GM18858 (cell line): Measurements from ENCODE around the gene XRCC4.

ENCODE experiments used
- ATAC-seq: cut with Tn5 transposase; IDR thresholded peaks from one replicate; pipeline ENCODE4 v1.9.1; 2021; ENCODE audit not compliant: unreplicated experiment

The XRCC4 gene

DNA sequence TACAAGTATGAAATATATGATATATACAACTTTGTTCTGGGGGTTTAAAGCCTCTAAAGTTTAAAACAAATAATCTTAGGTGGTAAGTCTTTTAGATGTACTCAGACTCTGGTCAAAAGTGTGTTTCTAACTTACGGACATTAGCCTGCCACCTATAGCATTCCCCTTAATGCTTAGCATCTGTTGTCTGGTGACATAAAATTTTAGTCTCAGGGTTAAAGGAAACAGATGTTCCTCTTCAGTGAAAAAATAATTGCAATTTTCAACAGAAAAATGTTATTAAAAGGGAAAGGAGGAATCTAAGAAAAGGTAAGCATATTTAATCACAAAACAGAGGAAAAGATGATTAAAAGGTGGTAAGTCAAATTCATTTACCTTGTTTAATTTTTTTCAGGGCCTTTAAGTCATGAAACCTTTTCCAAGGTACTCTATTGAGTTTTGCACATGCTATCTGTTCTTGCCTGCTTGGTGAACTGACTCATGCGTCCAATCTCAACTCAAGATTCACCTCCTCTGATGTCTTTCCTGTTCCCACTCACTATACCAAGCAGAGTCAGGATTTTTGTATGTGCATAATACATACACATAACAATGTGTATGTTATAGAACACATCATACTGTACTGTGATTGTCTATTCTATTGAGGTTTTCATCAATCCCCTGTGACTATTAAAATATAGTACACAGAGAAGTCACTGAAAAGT is 8.1 kb upstream of the XRCC4 start:
- no peak for ATAC-seq

DNA sequence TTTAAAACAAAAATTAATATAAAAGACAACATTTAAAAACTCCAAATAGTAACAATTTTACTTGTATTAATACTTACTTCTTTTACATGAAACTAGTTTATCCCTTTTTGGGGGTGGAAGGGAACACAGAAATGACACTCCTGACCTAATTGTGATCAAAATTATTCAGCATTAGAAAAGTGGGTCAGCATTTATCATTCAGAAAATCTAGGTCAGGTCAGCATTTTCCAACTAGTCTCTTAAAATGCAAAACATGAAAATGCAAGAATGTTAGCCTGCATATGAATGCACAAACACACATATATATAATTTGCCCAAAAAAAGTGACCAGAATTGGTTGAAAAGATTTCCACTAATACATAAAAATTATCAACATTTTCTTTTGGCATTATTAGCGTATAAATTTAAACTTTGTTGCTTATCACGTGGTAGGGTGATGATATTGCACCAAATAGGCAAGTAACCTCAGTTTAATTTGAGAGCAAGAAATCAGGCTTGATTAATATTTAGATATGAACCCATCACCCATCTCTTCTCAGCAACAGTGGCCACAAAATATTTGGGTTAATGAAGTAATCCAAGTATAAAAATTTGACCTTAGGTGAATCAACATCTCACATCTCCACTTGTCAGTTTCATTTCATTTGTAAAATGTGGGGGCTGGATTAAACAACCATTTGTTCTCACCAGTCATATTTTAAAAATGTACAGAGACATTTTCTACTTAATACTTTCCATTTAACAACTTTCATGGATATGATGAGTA is 5.9 kb upstream of the XRCC4 start:
- ATAC-seq, result no peak

DNA sequence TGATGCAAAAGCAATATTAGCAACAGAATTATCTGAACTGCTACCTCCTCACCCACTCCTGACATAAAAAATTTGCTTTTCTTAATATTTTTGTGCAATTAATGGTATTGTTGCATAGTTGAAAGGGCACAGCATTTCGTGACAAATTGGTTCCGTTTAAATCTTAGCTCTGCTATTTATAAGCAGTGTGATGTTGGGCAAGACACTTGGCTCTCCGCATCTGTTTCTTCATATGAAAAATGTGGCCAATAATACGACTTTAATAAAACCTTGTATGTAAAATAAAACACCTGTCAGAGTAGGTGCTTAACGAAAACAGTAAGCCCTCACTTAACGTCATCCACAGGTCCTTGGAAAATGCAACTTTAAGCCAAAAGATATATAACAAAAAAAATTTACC is 4.4 kb upstream of the XRCC4 start:
- ATAC-seq, result no peak

DNA sequence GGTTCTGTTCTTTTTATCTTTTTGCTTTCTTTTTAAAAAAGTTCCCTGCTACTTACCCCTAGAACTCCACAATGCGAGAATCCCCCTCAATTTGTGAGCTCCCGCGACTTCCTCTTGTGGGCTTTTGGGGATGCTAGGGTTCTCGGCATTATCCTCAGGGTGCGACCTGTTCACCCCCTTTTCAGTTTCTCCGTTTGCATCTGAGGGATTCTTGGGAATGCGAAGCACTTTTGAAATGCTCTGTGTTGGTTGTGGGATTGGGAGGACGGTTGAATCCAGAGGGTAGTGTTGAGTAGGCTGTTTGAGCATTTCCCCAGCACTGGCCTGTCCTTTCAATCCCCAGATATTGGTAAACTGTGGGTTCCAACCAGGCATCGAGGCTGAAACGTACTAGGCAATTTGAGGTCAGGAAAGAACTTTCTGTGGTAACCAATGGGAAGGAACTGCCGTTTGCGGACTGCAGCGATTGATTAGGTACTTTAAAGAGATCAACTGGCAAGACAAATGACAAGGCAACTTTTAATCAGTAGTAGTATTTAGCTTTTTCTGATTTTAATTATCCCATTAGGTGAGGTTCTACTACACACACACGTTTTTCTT is 415 bp downstream of the XRCC4 start:
- no peak for ATAC-seq

DNA sequence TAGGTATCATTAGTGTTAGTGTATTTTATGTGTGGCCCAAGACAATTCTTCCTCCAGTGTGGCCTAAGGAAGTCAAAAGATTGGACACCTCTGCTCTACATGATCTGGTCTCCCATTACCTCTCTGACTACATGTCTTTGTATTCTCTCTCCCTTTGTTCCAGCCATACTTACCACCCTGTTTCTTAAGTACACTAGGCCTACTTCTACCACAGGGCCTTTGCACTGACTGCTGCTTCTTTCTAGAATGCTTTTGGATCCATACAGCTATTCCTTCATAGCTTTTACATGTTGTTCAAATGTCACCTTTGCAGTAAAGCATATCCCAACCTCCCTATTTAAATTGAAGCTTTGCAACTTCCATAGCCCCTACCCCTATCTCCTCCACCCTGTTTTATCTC is 5.4 kb downstream of the XRCC4 start:
- no peak for ATAC-seq

DNA sequence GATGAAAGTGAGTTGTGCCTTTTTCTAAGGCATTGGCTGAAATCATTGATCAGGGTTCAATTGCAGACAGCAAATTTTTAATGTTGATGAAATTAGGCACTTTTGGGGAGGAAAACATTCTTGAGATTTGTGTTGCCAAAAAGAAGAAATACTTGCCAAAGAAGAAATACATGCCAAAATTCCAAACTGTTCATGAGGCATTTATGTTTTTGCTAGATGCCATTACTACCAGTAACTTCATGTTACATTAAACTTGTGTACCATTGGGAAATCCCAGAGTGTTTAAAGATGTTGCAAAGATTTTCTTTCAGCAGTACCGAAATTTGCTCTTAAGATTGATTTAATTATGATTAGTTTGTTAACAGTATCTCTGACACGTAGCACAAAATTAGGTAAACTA is 7.0 kb downstream of the XRCC4 start:
- ATAC-seq, result no peak

DNA sequence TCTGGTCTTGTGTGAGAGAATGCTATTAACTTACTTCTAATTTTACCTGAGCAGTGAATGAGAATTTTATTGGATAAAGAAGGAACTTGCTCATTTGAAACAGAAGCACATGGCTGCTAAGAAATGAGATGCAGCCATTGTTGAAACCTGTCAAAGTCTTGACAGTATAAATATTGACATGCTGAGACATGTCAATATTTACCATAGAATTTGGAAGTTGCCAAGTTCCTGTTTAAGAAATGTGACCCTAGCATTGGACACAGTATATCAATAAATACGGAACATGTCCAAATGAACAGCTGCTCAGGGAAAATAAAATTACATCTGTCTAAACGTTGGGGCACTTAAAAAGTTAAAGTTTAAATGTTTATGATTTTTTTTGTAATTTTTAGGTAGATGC is 7.8 kb downstream of the XRCC4 start:
- no peak for ATAC-seq

- no peak for ATAC-seq
Measured at GRCh38 chr5:83090169-83090568, 12.8 kb downstream of the XRCC4 start.

DNA sequence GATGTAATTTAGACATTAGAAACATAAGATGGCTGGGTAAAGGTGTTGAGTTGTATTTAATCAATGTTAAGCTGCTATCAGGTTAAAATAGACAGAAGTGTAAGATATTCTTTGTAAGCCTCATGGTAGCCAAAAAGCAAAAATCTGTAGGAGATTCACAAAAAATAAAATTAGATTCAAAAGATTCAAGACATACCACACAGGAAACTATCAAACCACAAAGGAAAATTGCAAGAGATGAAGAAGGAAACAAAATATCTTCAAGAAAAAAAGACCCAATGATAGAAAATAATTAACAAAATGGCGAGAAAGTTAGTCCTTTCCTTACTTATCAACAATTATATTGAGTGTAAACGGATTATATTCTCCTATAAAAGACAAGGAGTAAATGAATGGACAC is 15.3 kb downstream of the XRCC4 start:
- no peak for ATAC-seq

GRCh38 chr5:83093692-83094091 is 16.3 kb downstream of the XRCC4 start:
- ATAC-seq, result no peak

GRCh38 chr5:83095163-83095956 is 18.0 kb downstream of the XRCC4 start:
- ATAC-seq, result no peak

DNA sequence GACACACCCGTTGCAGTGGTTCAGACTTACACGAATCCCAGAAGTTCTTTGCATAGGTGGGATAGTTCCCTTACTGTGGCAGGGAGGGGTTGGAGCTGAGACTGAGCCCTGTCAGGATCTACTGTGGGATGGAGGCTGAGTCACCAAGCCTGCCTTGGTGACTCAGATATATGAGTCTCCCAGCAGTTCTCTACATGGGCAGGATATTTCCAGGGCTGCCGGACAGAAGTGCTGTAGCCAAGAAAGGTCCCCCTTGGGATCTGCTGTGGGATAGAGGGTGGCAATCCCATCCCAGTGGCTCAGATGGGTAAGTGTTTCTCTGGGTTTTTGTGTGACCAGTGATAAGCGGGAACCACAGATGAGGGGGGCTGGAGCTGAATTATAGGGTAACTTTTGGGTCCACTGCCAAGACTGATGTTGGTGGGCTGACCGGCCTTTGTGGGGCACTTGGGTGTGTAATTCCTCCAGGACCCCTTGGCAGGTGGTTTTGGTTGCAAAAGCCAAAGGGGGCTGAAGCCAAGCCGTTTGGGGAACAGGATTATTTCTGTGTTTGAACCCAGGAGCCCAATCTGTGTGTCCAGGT is 18.7 kb downstream of the XRCC4 start:
- ATAC-seq, result no peak

DNA sequence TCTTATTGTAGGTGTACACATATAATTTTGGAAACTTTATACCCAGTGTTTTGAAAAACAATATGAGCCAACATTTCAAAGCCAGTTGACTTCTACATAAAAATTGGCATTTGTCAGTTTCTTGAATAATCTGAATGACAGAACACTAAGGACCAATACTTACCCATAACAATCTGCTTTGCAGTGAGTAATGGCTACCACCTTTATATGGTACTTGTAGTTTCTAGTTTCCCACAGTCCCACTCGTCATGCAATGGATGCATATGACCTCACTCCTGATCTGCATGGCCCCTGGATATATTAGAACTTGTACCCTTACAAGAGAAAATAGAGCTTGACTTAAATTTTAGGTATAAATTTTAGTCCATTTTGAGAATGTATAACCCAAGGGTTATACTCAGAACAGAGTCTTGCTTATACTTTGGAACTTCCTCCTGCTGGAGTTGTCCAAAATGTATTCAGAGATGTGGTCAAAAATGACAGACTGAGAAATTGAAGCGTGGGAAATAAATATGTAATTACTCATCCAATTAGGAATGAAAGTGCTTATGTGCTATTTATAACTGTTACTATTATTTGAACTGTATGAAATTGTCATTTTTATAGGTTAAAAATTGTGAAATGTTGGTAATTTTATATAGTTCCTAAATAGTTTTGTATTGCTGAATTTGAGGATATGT is 19.5 kb downstream of the XRCC4 start:
- ATAC-seq, result no peak

DNA sequence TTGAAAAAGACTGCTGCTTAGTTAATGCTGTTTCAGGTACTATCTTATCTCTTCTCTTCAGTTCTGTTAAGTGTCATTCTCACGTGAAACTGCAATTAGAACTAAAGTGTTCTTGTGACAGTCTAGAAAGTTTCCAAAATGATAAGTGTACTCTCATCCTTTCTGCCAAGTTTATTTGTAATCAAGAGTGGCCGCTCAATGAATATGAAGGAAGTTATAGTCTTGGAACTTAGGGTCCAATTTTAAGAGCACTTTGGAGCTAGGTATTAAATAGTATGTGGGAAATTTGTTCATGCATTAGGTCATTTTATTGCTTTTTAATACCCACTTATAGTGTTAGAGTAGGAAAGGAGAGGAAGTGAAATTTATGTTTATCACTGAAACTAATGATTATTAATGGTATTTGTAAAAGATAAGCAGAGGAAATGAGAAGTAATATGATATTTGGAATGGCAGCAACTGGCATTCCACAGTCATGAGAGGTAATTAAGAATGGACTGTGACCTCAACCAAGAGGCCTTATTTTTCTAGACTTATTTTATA is 20.4 kb downstream of the XRCC4 start:
- ATAC-seq, result no peak

DNA sequence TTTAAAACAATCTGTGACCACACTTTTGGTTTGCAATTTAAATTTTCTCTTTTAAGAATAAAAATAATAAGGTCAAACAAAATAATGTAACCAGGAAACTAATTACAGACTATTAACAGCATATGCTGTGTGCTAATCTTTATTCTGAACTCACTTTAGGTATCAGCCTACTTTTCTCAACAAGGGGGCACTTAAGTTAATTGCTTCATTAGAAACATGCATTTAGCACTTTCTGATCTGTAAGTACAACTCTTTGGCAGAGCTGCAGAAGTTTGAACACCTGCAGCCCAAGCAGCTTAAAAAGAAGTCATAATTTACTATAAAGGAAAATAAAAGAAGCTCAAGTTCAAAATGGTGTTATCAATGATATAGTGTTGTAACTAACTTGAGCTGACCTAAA is 21.7 kb downstream of the XRCC4 start:
- no peak for ATAC-seq

- no peak for ATAC-seq
Measured at GRCh38 chr5:83099445-83099844, 22.1 kb downstream of the XRCC4 start.

DNA sequence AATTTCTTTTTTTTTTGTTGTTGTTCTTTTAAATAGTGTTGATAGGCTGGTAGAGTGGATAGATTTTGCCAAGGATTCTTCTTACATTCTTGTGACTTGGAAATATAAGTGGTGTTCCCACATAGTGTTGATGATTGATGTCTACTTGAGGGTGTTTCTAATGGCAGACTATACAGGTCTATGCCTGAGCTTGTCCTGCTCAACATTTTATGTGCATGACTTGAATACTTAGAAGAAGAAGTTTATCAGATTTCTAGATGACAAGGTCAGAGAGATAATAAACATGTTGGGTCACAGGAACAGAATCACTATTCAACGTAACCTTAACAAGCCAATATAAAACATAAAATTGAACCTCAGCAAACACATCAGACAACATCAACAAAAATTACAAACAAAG is 24.2 kb downstream of the XRCC4 start:
- no peak for ATAC-seq

DNA sequence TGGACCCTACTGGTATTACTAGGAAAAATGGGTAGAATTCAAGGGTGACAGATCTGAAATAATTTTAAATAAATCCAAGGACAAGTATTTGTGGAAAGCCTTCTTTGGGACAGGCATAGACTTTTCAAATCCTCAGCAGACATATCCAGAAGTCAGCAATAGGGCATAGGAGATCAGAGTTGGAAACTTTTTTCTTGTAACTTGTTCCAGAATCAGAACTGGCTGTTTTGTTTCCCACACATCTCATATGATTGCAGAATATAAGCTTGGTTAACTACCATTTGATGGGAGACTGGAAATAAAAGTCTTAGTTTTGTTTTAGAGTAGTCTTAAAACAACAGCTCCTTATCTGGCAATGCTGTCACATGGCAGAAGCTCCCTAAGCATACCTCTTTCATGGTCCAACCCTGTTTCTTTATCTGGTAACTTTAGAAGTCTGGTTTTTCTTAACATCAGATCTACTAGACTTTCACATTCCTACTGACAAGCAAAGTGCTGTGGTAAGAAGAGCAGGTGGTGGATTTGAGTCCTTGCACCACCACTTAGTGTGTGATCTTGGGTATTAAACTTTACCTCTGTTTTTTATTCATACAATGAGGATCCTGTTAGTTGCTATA is 25.1 kb downstream of the XRCC4 start:
- no peak for ATAC-seq

DNA sequence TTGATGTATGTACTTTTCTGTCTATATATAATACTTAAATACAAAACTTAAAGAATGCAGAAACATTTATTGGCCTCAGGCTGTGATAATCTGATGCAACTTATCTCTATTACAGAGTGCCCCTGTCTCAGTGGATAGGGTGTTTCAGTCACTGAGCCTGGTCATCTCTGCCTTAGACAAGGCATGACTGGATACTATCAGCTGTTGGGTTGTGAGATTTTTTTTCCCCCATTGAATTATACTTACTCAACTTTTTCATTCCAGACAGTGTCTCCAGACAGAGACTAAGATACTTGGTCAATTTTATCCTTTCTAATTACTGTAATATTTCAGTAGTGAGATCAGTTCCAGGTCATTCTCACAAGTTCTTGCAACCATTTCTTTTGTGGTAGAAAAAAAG is 26.7 kb downstream of the XRCC4 start:
- no peak for ATAC-seq
